HL-60 (cell line): ENCODE data around the gene LINGO3.

Experiments used
- DNase-seq, 2 experiments: peaks; one replicate each; pipeline ENCODE4 v3.0.0-alpha.2; 2010 to 2020; ENCODE audit warnings: low read depth in 1 of 2, low spot score in 1 of 2
- H3K27ac ChIP-seq: fragments of 250-450 bp; sonication (Bioruptor Pico); replicated peaks from 2 replicates; pipeline ENCODE4 v1.5.1; 2020; ENCODE audit warnings: mild to moderate bottlenecking, moderate library complexity
- H3K27me3 ChIP-seq: fragments of 250-450 bp; sonication (Bioruptor Pico); 2 replicates; pipeline ENCODE4 v1.5.1; 2021; ENCODE audit warnings: mild to moderate bottlenecking, moderate library complexity; ENCODE audit not compliant: insufficient read depth, poor library complexity, severe bottlenecking
- H3K4me3 ChIP-seq: replicated peaks from 2 replicates; pipeline ENCODE4 v1.5.1; 2011; ENCODE audit warnings: mild to moderate bottlenecking, control low read depth, low read length; ENCODE audit not compliant: insufficient read depth
- CTCF ChIP-seq: IDR thresholded peaks from one replicate; pipeline ENCODE4 v1.5.1; 2011; ENCODE audit warnings: low read length, control low read depth, inconsistent platforms; ENCODE audit not compliant: insufficient read depth
- GABPA ChIP-seq: IDR thresholded peaks from 2 replicates; pipeline ENCODE4 v1.6.1; 2012; ENCODE audit warnings: low read depth
- POLR2AphosphoS5 ChIP-seq: IDR thresholded peaks from 2 replicates; pipeline ENCODE4 v1.6.1; 2012; ENCODE audit warnings: low read depth
- REST ChIP-seq: IDR thresholded peaks from 2 replicates; pipeline ENCODE4 v1.6.1; 2012; ENCODE audit warnings: low read depth; ENCODE audit not compliant: insufficient replicate concordance
- SPI1 ChIP-seq: IDR thresholded peaks from 2 replicates; pipeline ENCODE4 v1.6.1; 2012; ENCODE audit warnings: low read depth, mild to moderate bottlenecking, borderline replicate concordance

LINGO3 gene

GRCh38 chr19:2317756-2318155 is 9.8 kb upstream of the LINGO3 start:
- no peaks in the 10 kb centered on the region for H3K27me3 ChIP-seq
- no peak overlapping the region for H3K27ac ChIP-seq
- DNase-seq = no peak
- no peak overlapping the region for H3K4me3 ChIP-seq
- no peak for TF ChIP-seq REST

GRCh38 chr19:2317300-2317699 is 9.3 kb upstream of the LINGO3 start:
- no peaks in the 10 kb centered on the region for H3K27me3 ChIP-seq
- H3K4me3 ChIP-seq = no peak overlapping the region
- no peak for DNase-seq
- no peak overlapping the region for H3K27ac ChIP-seq
- no peak for TF ChIP-seq POLR2AphosphoS5
- no peak for TF ChIP-seq REST
- no peak for TF ChIP-seq CTCF

GRCh38 chr19:2315818-2316353 is 7.9 kb upstream of the LINGO3 start:
- Histone ChIP-seq H3K27ac (peak overlapping the region; percentile 53), H3K27me3 (no peaks in the 10 kb centered on the region), H3K4me3 (peak overlapping the region; percentile 10; the same call in 1 of the 2 replicates)
- peak; percentile 90 to 94 for DNase-seq
- TF ChIP-seq GABPA = peak; percentile 69
- no peak for TF ChIP-seq REST
- peak; percentile 80; the same call in 1 of the 2 replicates for TF ChIP-seq SPI1
- peak; percentile 50; the same call in 1 of the 2 replicates for TF ChIP-seq POLR2AphosphoS5
- peak; percentile 30 for TF ChIP-seq CTCF
